Neuronal stem cell (in vitro differentiated cells): ENCODE measurements around the gene MMGT1. TPM values are rescaled to one million over a fixed set of nuclear protein-coding genes. Genes with fewer than 3 reads are reported as not detected.

Experiments used
- DNase-seq: peaks from one replicate; pipeline ENCODE4 v3.0.0-alpha.2; 2013; ENCODE audit warnings: low spot score
- H2AFZ ChIP-seq: one replicate; pipeline ENCODE4 v1.6.1; 2013; ENCODE audit warnings: mild to moderate bottlenecking, low read length, inconsistent platforms
- H2AK5ac ChIP-seq: 2 replicates; pipeline ENCODE4 v1.6.1; 2013; ENCODE audit warnings: low read depth, mild to moderate bottlenecking, inconsistent platforms, low read length, moderate library complexity, mixed read lengths
- H2BK120ac ChIP-seq: 2 replicates; pipeline ENCODE4 v1.6.1; 2013; ENCODE audit warnings: low read depth, mild to moderate bottlenecking, inconsistent platforms, low read length, moderate library complexity, mixed read lengths
- H2BK12ac ChIP-seq: one replicate; pipeline ENCODE4 v1.6.1; 2013; ENCODE audit warnings: low read length, inconsistent platforms
- H2BK15ac ChIP-seq: 2 replicates; pipeline ENCODE4 v1.6.1; 2013; ENCODE audit warnings: mild to moderate bottlenecking, low read length, inconsistent platforms, mixed read lengths
- H2BK5ac ChIP-seq: one replicate; pipeline ENCODE4 v1.6.1; 2013; ENCODE audit warnings: inconsistent platforms, mild to moderate bottlenecking, low read length, moderate library complexity
- H3K14ac ChIP-seq: one replicate; pipeline ENCODE4 v1.6.1; 2013; ENCODE audit warnings: low read length, inconsistent platforms
- H3K18ac ChIP-seq: 2 replicates; pipeline ENCODE4 v1.6.1; 2013; ENCODE audit warnings: low read length, inconsistent platforms
- H3K23ac ChIP-seq: 2 replicates; pipeline ENCODE4 v1.6.1; 2013; ENCODE audit warnings: low read depth, mild to moderate bottlenecking, mixed read lengths, low read length, inconsistent platforms; ENCODE audit not compliant: poor library complexity
- H3K27ac ChIP-seq: replicated peaks from 3 replicates; pipeline ENCODE4 v1.5.1; 2013; ENCODE audit warnings: low read length, inconsistent platforms
- H3K27me3 ChIP-seq, 3 experiments: 2 replicates each; pipeline ENCODE4 v1.6.1; 2013; ENCODE audit warnings: low read length in 3 of 3, mild to moderate bottlenecking in 2 of 3, inconsistent platforms in 1 of 3, low read depth in 1 of 3, mixed read lengths in 1 of 3, moderate library complexity in 1 of 3; ENCODE audit not compliant: control insufficient read depth in 3 of 3, insufficient read depth in 3 of 3
- H3K36me3 ChIP-seq, 2 donors: replicated peaks in 1 of 2; 2 replicates each; pipeline ENCODE4 v1.6.1; 2013; ENCODE audit warnings: low read length in 2 of 2; ENCODE audit not compliant: control insufficient read depth in 2 of 2, insufficient read depth in 2 of 2
- H3K4ac ChIP-seq: 2 replicates; pipeline ENCODE4 v1.6.1; 2013; ENCODE audit warnings: inconsistent platforms, mild to moderate bottlenecking, low read length, moderate library complexity
- H3K4me1 ChIP-seq, 2 donors: 1 replicate in 1 of 2; 2 replicates in 1 of 2; pipeline ENCODE4 v1.6.1; 2013; ENCODE audit warnings: low read length in 2 of 2, low read depth in 1 of 2; ENCODE audit not compliant: control insufficient read depth in 2 of 2, insufficient read depth in 1 of 2
- H3K4me2 ChIP-seq: one replicate; pipeline ENCODE4 v1.6.1; 2013; ENCODE audit warnings: mild to moderate bottlenecking, low read length, inconsistent platforms; ENCODE audit not compliant: insufficient read depth, poor library complexity, severe bottlenecking
- H3K4me3 ChIP-seq, 2 donors: 2 replicates each; pipeline ENCODE4 v1.5.1; 2013; ENCODE audit warnings: low read length in 2 of 2, mild to moderate bottlenecking in 2 of 2, inconsistent platforms in 1 of 2, moderate library complexity in 1 of 2
- H3K79me1 ChIP-seq: one replicate; pipeline ENCODE4 v1.6.1; 2013; ENCODE audit warnings: low read depth, mild to moderate bottlenecking, inconsistent platforms, low read length, moderate library complexity
- H3K9ac ChIP-seq: one replicate; pipeline ENCODE4 v1.6.1; 2013; ENCODE audit warnings: mild to moderate bottlenecking, low read depth, low read length, inconsistent platforms; ENCODE audit not compliant: poor library complexity
- H3K9me3 ChIP-seq, 2 donors: replicated peaks in 1 of 2; 2 replicates each; pipeline versions ENCODE3 to v1.6.1; 2013; ENCODE audit warnings: low read length in 2 of 2, mild to moderate bottlenecking in 2 of 2, inconsistent platforms in 1 of 2, low read depth in 1 of 2, mixed read lengths in 1 of 2, moderate library complexity in 1 of 2; ENCODE audit not compliant: control insufficient read depth in 2 of 2, insufficient read depth in 1 of 2
- H4K8ac ChIP-seq: one replicate; pipeline ENCODE4 v1.6.1; 2013; ENCODE audit warnings: low read depth, mild to moderate bottlenecking, inconsistent platforms, low read length, moderate library complexity
- H4K91ac ChIP-seq: one replicate; pipeline ENCODE4 v1.6.1; 2013; ENCODE audit warnings: low read length, low read depth, mild to moderate bottlenecking, inconsistent platforms; ENCODE audit not compliant: poor library complexity
- WGBS, 2 donors: extraction: QIAGEN DNeasy Blood & Tissue Kit; methylation state at CpG; one replicate each; pipeline ENCODE4 v1.1.7; 2013; ENCODE audit warnings: missing lambda C conversion rate in 2 of 2, mixed read lengths in 1 of 2; ENCODE audit not compliant: insufficient read length in 2 of 2, insufficient replicate concordance in 1 of 2; ENCODE audit errors: extremely low coverage in 2 of 2; 5-methylcytosine and 5-hydroxymethylcytosine counted together
- polyA plus RNA-seq, 2 experiments: library from polyadenylated mRNA; stranded (reverse); fragments of 200-250 nt; gene quantifications; one replicate each; pipeline ENCODE4 v1.2.3, GENCODE V29; 2013

MMGT1 gene
- 18.0 TPM for polyA plus RNA-seq (2013, experiment 1 of 2)
- polyA plus RNA-seq (2013, experiment 2 of 2): 17.7 TPM

- no peak within 1 kb of the TSS for H2AK5ac ChIP-seq
- no peak within 1 kb of the TSS for H2BK120ac ChIP-seq
- no peak within 1 kb of the TSS for H2BK15ac ChIP-seq
- H2BK12ac ChIP-seq: no peak within 1 kb of the TSS
- H3K79me1 ChIP-seq: no peaks in the 10 kb centered on the region
- no peaks in the 10 kb centered on the region for H3K9me3 ChIP-seq
- peak; percentile 73 for DNase-seq
- peak within 1 kb of the TSS; percentile 67 to 99 for H3K4me3 ChIP-seq
- H3K4me2 ChIP-seq: peak within 1 kb of the TSS; percentile 58
- H3K18ac ChIP-seq: peak within 1 kb of the TSS; percentile 64
- H3K14ac ChIP-seq: peak within 1 kb of the TSS; percentile 56
- H4K91ac ChIP-seq: no peak within 1 kb of the TSS
- no peak within 1 kb of the TSS for H2BK5ac ChIP-seq
- no CpG with 5 or more reads among the region's 65 CpGs for WGBS, 2 donors
- peaks cover 3% of the 10 kb centered on the region in 2 donors for H3K4me1 ChIP-seq
- H4K8ac ChIP-seq: no peak within 1 kb of the TSS
- H3K9ac ChIP-seq: peak within 1 kb of the TSS; percentile 77
- peak within 1 kb of the TSS; percentile 90 for H3K27ac ChIP-seq
- H3K27me3 ChIP-seq: no peaks in the 10 kb centered on the region
- H3K36me3 ChIP-seq: peaks cover 0 to 4% of the 10 kb centered on the region in 2 donors
- H3K23ac ChIP-seq: no peak within 1 kb of the TSS
- H3K4ac ChIP-seq: no peak within 1 kb of the TSS
- H2AFZ ChIP-seq: peak within 1 kb of the TSS; percentile 97
Measured at GRCh38 chrX:135973548-135974278, at the start of gene MMGT1. Gene MMGT1, minus strand, starts transcription at chrX:135973988. Its CDS starts 313 bp downstream, at chrX:135973675.

- Histone ChIP-seq H3K9me3 (peaks cover 0 to 5% of the 10 kb centered on the region in 2 donors), H3K4me2 (no peak overlapping the region), H2BK12ac (no peak overlapping the region), H3K36me3 (peaks cover 2 to 13% of the 10 kb centered on the region in 2 donors), H2BK5ac (no peak overlapping the region), H3K4ac (no peak overlapping the region), H2AK5ac (no peak overlapping the region), H3K27ac (no peak overlapping the region), H4K91ac (no peak overlapping the region), H3K23ac (no peak overlapping the region), H3K14ac (no peak overlapping the region), H3K9ac (no peak overlapping the region), H2BK15ac (no peak overlapping the region), H3K79me1 (no peaks in the 10 kb centered on the region), H2AFZ (no peak overlapping the region), H3K27me3 (no peaks in the 10 kb centered on the region), H2BK120ac (no peak overlapping the region), H3K4me3 (no peak overlapping the region), H3K18ac (no peak overlapping the region), H4K8ac (no peak overlapping the region), H3K4me1 (peaks cover 0 to 3% of the 10 kb centered on the region in 2 donors)
- no peak for DNase-seq
- no CpG with 5 or more reads among the region's 1 CpG for WGBS, 2 donors
Measured at GRCh38 chrX:136021903-136022302, 48.1 kb upstream of the MMGT1 start.

- no peak overlapping the region for H2AK5ac ChIP-seq
- H2BK120ac ChIP-seq: no peak overlapping the region
- H3K36me3 ChIP-seq: peaks cover 2 to 13% of the 10 kb centered on the region in 2 donors
- no peak overlapping the region for H3K4me3 ChIP-seq
- WGBS, 2 donors: no CpG with 5 or more reads among the region's 1 CpG
- H3K27me3 ChIP-seq: no peaks in the 10 kb centered on the region
- H3K4me1 ChIP-seq: peaks cover 0 to 3% of the 10 kb centered on the region in 2 donors
- H3K9me3 ChIP-seq: peaks cover 0 to 5% of the 10 kb centered on the region in 2 donors
- H2BK15ac ChIP-seq: no peak overlapping the region
- no peak overlapping the region for H2BK5ac ChIP-seq
- H3K27ac ChIP-seq: no peak overlapping the region
- no peak overlapping the region for H3K23ac ChIP-seq
- no peak overlapping the region for H2AFZ ChIP-seq
- no peaks in the 10 kb centered on the region for H3K79me1 ChIP-seq
- H4K8ac ChIP-seq: no peak overlapping the region
- no peak overlapping the region for H3K14ac ChIP-seq
- no peak overlapping the region for H4K91ac ChIP-seq
- DNase-seq: no peak
- no peak overlapping the region for H3K4ac ChIP-seq
- H2BK12ac ChIP-seq: no peak overlapping the region
- H3K9ac ChIP-seq: no peak overlapping the region
- no peak overlapping the region for H3K4me2 ChIP-seq
- H3K18ac ChIP-seq: no peak overlapping the region
Measured at GRCh38 chrX:136021160-136021559, 47.4 kb upstream of the MMGT1 start.

GRCh38 chrX:136019226-136019625 lies 45.4 kb upstream of the MMGT1 start:
- no peak overlapping the region for H2AK5ac ChIP-seq
- H2BK5ac ChIP-seq: no peak overlapping the region
- H3K4me1 ChIP-seq: no peaks in the 10 kb centered on the region
- no peak overlapping the region for H3K4ac ChIP-seq
- no peak for DNase-seq
- no peak overlapping the region for H4K91ac ChIP-seq
- H2BK12ac ChIP-seq: no peak overlapping the region
- H2AFZ ChIP-seq: no peak overlapping the region
- H3K79me1 ChIP-seq: no peaks in the 10 kb centered on the region
- no peak overlapping the region for H3K18ac ChIP-seq
- no peak overlapping the region for H3K27ac ChIP-seq
- H3K23ac ChIP-seq: no peak overlapping the region
- H3K36me3 ChIP-seq: peaks cover 2 to 13% of the 10 kb centered on the region in 2 donors
- no peak overlapping the region for H3K14ac ChIP-seq
- H3K4me3 ChIP-seq: no peak overlapping the region
- H3K4me2 ChIP-seq: no peak overlapping the region
- no peaks in the 10 kb centered on the region for H3K27me3 ChIP-seq
- no CpG with 5 or more reads among the region's 5 CpGs for WGBS, 2 donors
- no peak overlapping the region for H3K9ac ChIP-seq
- H2BK15ac ChIP-seq: no peak overlapping the region
- peaks cover 0 to 5% of the 10 kb centered on the region in 2 donors for H3K9me3 ChIP-seq
- H4K8ac ChIP-seq: no peak overlapping the region
- no peak overlapping the region for H2BK120ac ChIP-seq
